GM19467 (cell line): ENCODE results near the gene PACSIN2.

Experiments used
- ATAC-seq: cut with Tn5 transposase; IDR thresholded peaks from one replicate; pipeline ENCODE4 v1.9.1; 2021; ENCODE audit warnings: mild to moderate bottlenecking, moderate library complexity; ENCODE audit not compliant: unreplicated experiment

PACSIN2 gene

GRCh38 chr22:42885446-42885845 lies 129.5 kb downstream of the PACSIN2 start:
- ATAC-seq, result no peak

DNA sequence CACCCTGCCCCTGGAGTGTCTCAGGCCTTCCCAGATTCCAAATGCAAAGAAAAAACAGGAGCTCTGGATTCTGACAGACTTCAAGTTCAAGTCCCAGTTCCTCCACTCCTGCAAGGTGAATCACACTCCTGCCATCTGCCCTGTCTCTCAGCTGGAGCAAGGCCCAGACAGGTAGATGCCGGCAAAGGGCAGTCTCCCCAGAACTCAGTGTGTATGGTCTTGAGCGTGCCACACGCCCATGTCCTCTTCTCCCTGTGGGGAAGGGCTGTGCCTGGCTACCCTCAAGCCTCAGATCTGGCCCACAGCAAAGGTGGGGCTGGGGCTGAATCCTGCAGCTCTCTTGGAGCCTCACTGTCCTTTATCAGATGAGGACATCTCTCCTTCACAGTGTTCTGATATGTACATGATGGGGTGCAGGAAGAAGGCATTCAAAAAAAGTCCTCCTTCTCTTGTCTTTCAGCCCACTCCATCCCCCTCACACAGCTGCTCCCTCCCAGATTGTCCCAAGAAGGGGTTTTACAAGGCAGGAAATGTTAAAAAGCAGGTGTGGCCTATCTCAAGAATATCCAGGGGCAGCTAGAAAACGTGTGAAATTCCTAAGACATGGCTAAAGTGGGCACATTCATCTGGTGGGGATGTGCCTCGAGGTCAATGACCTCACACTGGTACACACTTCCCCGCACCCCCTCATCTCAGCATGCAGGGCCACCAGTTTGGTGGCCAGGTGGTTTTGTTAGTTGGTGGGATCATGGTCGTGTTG lies 130.2 kb downstream of the PACSIN2 start:
- ATAC-seq, result no peak

DNA sequence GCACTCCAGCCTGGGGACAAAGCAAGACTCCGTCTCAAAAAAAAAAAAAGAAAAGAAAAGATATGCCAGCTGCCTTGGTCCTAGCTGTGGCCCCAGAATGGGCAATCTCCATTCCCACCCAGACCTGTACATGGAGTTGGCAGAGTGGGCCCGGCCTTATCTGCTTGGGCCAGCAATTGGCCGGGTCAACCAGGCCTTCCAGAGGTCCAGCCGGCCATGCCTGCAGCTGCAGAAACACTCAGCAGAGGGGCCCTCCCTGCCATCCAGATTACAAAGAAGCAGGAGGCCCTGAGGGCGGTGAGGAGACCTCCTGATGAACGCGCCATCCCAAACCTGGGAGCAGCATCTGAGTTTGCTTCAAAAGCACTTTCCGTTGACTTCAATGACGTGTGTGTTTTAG lies 131.0 kb downstream of the PACSIN2 start:
- no peak for ATAC-seq

DNA sequence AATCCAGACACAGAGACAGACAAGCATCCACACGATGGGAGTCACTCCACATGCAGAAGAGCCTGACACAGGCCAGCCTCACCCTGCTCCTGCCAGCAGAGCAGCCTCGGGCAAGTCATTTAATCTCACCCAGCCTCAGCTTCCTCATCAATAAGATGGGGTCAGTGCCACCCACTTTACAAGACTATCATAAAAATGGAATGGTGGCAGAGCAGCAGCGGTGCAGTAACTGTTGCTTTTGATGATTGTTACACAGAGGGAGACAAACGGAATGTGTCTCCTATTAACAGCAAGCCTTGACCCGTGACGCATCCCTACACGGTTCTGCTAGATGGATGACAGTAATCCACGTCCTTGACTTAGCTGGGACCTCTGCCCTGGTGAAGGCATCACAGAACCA lies 131.8 kb downstream of the PACSIN2 start:
- no peak for ATAC-seq

GRCh38 chr22:42881982-42882656 lies 132.8 kb downstream of the PACSIN2 start:
- no peak for ATAC-seq

DNA sequence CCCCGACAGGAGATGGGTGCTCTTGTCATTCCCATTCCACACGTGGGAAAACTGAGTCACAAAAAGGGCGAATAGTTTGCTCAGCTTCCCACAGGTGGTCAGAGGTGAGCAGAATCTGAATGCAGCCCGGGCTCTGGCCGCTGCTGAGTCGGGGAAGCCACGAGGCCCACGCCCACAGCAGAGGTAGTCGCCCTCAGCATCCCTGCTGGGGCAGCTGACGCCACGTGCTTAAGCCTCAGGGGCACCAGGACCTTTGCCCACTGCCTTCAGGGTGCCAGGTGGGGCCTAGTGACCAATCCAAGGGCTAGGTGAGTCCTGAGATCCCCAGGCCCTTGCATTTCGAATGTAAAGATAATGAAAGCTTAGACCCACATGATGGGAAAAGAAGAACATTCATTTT lies 133.7 kb downstream of the PACSIN2 start:
- no peak for ATAC-seq

DNA sequence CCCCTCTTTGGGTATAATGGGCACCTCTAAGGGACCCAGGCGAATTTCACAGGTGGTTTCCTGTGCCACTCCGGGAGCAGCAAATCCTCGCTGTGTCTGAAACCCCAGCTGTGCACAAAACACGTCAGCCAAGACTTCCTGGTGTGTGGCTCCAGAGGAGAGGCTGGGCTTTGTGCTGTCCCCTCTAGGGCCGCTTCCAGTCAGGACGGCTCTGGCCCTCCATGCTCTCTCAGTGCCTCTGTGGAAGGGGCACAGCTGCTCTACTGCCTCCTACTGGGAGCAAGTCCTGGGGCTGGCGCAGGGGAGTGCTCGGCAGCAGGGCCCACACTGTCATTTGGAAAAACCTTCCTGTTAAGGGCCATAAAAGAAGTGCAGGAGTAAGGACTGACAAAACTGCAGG lies 134.1 kb downstream of the PACSIN2 start:
- no peak for ATAC-seq

- ATAC-seq, result no peak
Observed at GRCh38 chr22:42879371-42880021, 135.5 kb downstream of the PACSIN2 start.

DNA sequence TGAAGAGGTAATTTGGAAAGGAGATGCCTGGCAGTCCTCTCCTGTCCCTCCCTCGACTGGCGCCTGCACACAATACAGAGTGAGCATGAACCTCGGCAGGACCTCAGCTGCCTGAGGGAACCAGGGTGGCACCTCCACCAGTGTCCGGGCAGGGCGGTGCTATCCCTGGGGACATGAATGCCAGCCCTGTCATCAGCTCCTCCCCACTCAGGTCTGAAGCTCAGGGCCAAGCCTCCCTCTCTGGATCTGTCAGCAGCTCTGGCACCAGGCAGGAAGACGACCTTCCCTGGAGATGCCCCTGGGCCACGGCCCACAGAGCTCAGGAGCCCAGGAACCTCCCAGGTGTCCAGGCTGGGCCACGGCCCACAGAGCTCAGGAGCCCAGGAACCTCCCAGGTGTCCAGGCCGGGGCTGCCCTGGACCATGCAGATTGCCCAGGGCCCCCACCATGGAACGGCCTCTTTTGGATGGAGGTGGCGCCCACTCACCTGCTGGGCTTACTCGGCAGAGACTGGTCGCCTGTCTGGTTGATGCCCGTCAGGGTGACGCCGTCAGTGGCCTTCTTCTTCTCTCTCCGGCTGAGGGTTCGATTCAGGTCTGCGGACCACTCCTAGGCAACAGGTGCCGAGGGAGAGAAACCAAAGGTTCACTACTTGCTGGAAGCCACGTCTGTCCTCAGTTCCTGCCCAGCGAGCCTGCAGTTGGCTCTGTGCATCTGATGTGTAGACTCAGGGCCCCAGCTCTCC lies 136.2 kb downstream of the PACSIN2 start:
- no peak for ATAC-seq

DNA sequence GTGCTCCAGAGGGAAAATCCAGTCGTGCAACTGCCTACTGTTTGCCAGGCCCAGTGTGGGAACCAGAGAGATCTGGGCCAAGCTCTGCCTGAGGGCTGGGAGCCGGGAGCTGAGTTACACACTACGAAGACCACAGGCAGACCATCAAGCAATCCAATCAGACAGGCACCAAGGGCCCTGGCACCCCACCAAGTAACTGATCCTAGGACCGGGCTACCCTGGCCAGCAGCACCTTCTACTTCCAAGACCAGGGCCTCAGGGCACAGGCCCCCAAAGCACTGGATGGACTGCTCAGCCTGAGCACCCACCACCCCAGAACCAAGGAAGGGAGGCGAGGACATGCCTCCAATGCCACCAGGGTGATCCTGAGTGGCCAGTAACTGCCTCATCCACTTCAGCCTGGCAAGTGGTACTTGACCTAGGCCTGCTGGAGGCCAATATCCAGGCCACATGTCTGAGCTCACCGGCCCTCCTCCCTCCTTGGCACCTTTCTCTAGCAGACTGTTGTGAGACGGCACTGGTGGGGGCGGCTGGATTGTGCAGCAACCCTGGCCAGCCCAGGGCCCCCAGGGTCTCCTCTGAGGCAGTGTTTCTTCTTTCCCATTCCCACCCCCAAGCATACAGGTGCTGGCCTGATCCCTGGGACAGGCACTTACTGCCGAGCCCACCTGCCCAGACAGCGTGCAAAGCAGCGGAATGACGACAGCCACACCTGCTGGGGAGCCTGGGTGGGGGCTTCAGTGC lies 137.2 kb downstream of the PACSIN2 start:
- no peak for ATAC-seq

GRCh38 chr22:42877158-42877557 lies 137.8 kb downstream of the PACSIN2 start:
- ATAC-seq, result no peak

DNA sequence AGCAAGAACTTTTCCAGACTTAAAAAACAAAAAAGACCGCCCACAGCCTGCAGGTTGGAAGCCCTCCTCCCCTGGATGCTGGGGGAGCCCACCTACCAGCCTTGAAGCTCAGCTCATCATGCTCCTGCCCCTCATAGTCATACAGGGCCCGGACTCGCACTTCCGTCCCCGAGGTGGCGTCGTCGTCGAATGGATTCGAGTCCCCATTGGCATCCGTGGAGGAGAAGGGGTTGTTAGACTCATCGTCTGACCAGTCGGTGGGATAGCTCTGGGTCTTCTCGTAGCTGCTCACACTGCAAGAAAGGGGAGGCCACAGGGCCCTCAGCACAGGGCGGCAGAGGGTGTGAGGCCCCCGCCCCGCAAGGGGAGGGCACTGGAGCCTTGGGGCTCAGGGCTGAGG lies 138.9 kb downstream of the PACSIN2 start:
- ATAC-seq, result no peak

DNA sequence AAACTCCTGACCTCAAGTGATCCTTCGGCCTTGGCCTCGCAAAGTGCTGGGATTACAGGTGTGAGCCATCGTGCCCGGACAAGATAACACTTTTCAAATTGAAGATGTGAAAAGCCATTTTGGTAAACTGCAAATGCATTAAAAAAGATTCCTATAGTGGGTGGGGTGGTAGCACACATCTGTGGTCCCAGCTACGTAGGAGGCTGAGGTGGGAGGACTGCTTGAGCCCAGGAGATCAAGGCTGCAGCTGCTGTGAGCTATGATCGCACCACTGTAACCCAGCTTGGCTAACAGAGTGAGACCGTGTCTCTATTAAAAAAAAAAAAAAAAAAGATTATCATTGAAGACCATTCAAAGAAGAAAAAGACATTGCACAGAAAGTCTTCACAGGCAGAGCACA lies 140.9 kb downstream of the PACSIN2 start:
- ATAC-seq, result no peak

GRCh38 chr22:42873356-42873755 lies 141.6 kb downstream of the PACSIN2 start:
- no peak for ATAC-seq

DNA sequence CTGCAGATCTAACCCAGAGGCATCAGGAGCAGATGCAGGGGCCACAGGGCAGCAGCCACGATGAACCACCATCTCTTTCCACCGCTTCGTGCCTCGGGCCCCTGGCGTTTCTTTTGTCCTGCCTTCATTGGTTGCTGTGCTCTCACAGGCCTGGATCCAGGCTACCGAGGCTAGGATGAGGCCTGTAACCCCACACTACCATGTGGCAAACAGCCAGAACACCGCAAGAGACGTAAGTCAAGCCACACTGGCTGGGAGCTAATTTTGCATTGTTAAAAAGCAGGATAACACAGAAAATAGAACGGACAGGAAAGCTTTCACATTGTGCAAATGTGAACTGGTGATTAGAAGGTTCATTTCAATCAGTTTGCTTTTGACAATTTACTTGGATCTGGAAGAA lies 142.1 kb downstream of the PACSIN2 start:
- no peak for ATAC-seq

GRCh38 chr22:42871146-42872050 lies 143.6 kb downstream of the PACSIN2 start:
- ATAC-seq, result no peak

DNA sequence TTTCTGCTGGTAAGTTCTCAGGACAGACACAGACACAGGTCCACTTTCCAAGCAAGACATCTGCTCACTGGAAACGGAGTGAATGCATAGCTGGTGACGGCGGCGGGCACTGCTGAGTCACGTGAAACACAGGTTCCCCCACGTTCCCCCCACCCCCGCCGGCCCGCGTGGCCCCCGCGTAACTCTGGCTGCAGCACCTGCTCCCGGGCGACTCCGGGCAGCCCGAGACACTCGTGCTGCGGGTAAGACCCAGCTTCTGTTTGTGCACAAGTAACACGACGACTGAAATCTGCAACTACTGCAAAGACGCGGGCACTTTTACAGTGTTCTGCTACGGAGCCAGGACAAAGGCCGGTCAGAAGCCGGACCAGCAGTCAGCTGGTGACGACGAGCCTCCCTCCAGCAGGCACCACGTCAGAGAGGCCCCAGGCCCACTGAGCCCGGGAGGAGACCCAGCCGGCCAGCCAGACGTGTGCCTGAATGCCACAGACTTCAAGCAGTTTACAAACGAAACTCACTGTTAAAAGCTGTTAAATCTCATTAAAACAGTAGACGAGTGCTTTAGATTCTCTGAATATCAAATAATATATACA lies 145.0 kb downstream of the PACSIN2 start:
- no peak for ATAC-seq

GRCh38 chr22:42869463-42869862 lies 145.5 kb downstream of the PACSIN2 start:
- no peak for ATAC-seq

DNA sequence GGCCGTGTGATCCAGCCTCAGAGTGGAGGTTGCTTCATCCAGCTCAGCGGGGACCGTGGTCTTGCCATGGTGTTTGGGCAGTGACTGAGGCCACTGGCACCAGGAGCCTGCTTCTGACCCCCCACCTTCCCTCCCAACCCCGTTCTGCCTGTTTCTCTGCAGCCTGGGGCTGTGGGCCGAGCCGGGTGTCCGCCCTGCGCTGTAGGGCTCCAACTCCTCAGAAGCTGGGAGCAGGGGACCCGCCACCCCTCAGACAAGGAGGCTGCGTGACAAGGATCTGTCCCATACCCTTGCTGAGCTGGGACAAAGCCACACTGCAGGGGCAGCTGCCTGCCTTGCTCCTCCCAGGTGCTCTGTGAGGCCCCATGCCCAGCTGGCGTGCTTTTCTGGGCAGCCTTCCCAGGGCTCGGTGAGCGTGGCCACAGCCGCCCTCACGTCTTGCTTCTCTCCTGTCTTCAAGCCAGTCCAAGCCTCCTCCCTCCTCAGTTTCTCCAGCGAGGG lies 146.1 kb downstream of the PACSIN2 start:
- no peak for ATAC-seq
